HG02852 (cell line): ENCODE measurements around the gene BCAS3.
"Not testable (repeated sequence)": the region's sequence is repeated elsewhere in the genome, so short reads cannot be mapped to it uniquely, and the experiment has no call there.

Source experiments
- ATAC-seq: cut with Tn5 transposase; IDR thresholded peaks from one replicate; pipeline ENCODE4 v1.9.1; 2021; ENCODE audit warnings: mild to moderate bottlenecking, moderate library complexity; ENCODE audit not compliant: unreplicated experiment

Gene BCAS3

GRCh38 chr17:60743799-60744198, 66.1 kb downstream of the BCAS3 start:
- no peak for ATAC-seq

GRCh38 chr17:60744355-60744966, 66.8 kb downstream of the BCAS3 start:
- ATAC-seq, result no peak

GRCh38 chr17:60745544-60745943, 67.9 kb downstream of the BCAS3 start:
- ATAC-seq, result no peak

- ATAC-seq, result no peak
These were observed 69.6 kb downstream of the BCAS3 start for GRCh38 chr17:60747069-60747808.

GRCh38 chr17:60748204-60748603, 70.6 kb downstream of the BCAS3 start:
- ATAC-seq, result no peak

GRCh38 chr17:60749050-60749449, 71.4 kb downstream of the BCAS3 start:
- ATAC-seq, result no peak

GRCh38 chr17:60749708-60750107, 72.1 kb downstream of the BCAS3 start:
- no peak for ATAC-seq

GRCh38 chr17:60750640-60751039, 73.0 kb downstream of the BCAS3 start:
- no peak for ATAC-seq

- no peak for ATAC-seq
These were observed 74.2 kb downstream of the BCAS3 start for GRCh38 chr17:60751884-60752283.

GRCh38 chr17:60752873-60753577, 75.4 kb downstream of the BCAS3 start:
- no peak for ATAC-seq

- no peak for ATAC-seq
These were observed 76.5 kb downstream of the BCAS3 start for GRCh38 chr17:60754057-60754604.

- ATAC-seq, result not testable (repeated sequence)
These were observed 79.1 kb downstream of the BCAS3 start for GRCh38 chr17:60756798-60757197.

- ATAC-seq, result no peak
These were observed 79.8 kb downstream of the BCAS3 start for GRCh38 chr17:60757437-60757836.

GRCh38 chr17:60759756-60760155, 82.1 kb downstream of the BCAS3 start:
- no peak for ATAC-seq

GRCh38 chr17:60761301-60761700, 83.7 kb downstream of the BCAS3 start:
- not testable (repeated sequence) for ATAC-seq

GRCh38 chr17:60766778-60767190, 89.1 kb downstream of the BCAS3 start:
- ATAC-seq, result no peak

GRCh38 chr17:60767744-60768308, 90.2 kb downstream of the BCAS3 start:
- ATAC-seq, result no peak

GRCh38 chr17:60769327-60769726, 91.7 kb downstream of the BCAS3 start:
- no peak for ATAC-seq

GRCh38 chr17:60770946-60771422, 93.3 kb downstream of the BCAS3 start:
- ATAC-seq, result no peak

- not testable (repeated sequence) for ATAC-seq
These were observed 94.0 kb downstream of the BCAS3 start for GRCh38 chr17:60771621-60772020.

- ATAC-seq, result no peak
These were observed 95.9 kb downstream of the BCAS3 start for GRCh38 chr17:60773552-60773951.
